B cell (primary cell): ENCODE results near the gene MET. TPM values are rescaled to one million over a fixed set of nuclear protein-coding genes. Genes with fewer than 3 reads are reported as not detected.

Experiments
- ATAC-seq: fragments of 200-7000 bp; cut with Tn5 transposase; one replicate; pipeline ENCODE4 v1.10.0; 2021; ENCODE audit warnings: low read depth, mild to moderate bottlenecking, moderate number of reproducible peaks, moderate library complexity
- CTCF ChIA-PET: fragments of 350-600 bp; sonication (Branson Sonifier 250); formaldehyde crosslinking; loops from one replicate; lab custom pipeline; 2021; ENCODE audit warnings: antibody characterized with exemption, inconsistent platforms; lab: Charles Lee
- POLR2A ChIA-PET: fragments of 350-600 bp; sonication (Branson Sonifier 250); formaldehyde crosslinking; loops from one replicate; lab custom pipeline; 2021; ENCODE audit warnings: antibody characterized with exemption; lab: Charles Lee
- DNase-seq: peaks from one replicate; pipeline ENCODE4 v3.0.0; 2013
- H2AFZ ChIP-seq: 2 replicates; pipeline ENCODE4 v1.6.1; 2012; ENCODE audit warnings: mild to moderate bottlenecking, low read depth, low read length; ENCODE audit not compliant: insufficient read depth, poor library complexity, severe bottlenecking
- H3K27ac ChIP-seq, 2 donors: 1 replicate in 1 of 2; 2 replicates in 1 of 2; pipeline ENCODE4 v1.5.1; 2012 to 2013; ENCODE audit warnings: low read length in 2 of 2, mild to moderate bottlenecking in 2 of 2, moderate library complexity in 1 of 2
- H3K27me3 ChIP-seq, 4 experiments: fragments of 200-600 bp in 1 of 4; sonication (generic) in 1 of 4; replicated peaks in 1 of 4; 1 replicate in 2 of 4; 2 replicates in 2 of 4; pipeline versions ENCODE4 v1.6.1 to v1.7.0; 2013 to 2016; ENCODE audit warnings: low read length in 3 of 4, mild to moderate bottlenecking in 2 of 4, mixed read lengths in 1 of 4, moderate library complexity in 1 of 4; ENCODE audit not compliant: insufficient read depth in 4 of 4, control insufficient read depth in 3 of 4; ENCODE audit errors: control extremely low read depth in 1 of 4
- H3K36me3 ChIP-seq, 2 experiments: replicated peaks in 1 of 2; 1 replicate in 1 of 2; 2 replicates in 1 of 2; pipeline versions ENCODE4 v1.6.1 to v1.7.1; 2013; ENCODE audit warnings: low read length in 1 of 2; ENCODE audit not compliant: insufficient read depth in 2 of 2, control insufficient read depth in 1 of 2; ENCODE audit errors: control extremely low read depth in 1 of 2, extremely low read depth in 1 of 2
- H3K4me1 ChIP-seq, 2 donors: fragments of 200-600 bp in 1 of 2; sonication (generic) in 1 of 2; 1 replicate in 1 of 2; 2 replicates in 1 of 2; pipeline versions ENCODE4 v1.5.1 to v1.6.1; 2013 to 2017; ENCODE audit warnings: low read length in 2 of 2; ENCODE audit not compliant: control insufficient read depth in 2 of 2, insufficient read depth in 2 of 2
- H3K4me2 ChIP-seq: replicated peaks from 2 replicates; pipeline ENCODE3; 2012; ENCODE audit warnings: mild to moderate bottlenecking, low read depth, low read length; ENCODE audit not compliant: poor library complexity, severe bottlenecking
- H3K4me3 ChIP-seq, 5 experiments: fragments of 200-600 bp in 1 of 5; sonication (generic) in 1 of 5; 1 replicate in 3 of 5; 2 replicates in 2 of 5; pipeline versions ENCODE4 v1.5.1 to v1.7.0; 2011 to 2016; ENCODE audit warnings: low read length in 4 of 5, mild to moderate bottlenecking in 4 of 5, low read depth in 2 of 5, control low read depth in 1 of 5, moderate library complexity in 1 of 5; ENCODE audit not compliant: insufficient read depth in 1 of 5; ENCODE audit errors: control extremely low read depth in 1 of 5, extremely low read depth in 1 of 5
- H3K79me2 ChIP-seq: fragments of 200-600 bp; sonication (generic); one replicate; pipeline ENCODE4 v1.6.0; 2016; ENCODE audit warnings: low read length; ENCODE audit not compliant: control insufficient read depth, insufficient read depth
- H3K9ac ChIP-seq: fragments of 200-600 bp; sonication (generic); 2 replicates; pipeline ENCODE4 v1.6.1; 2017; ENCODE audit warnings: mild to moderate bottlenecking, low read length, moderate library complexity
- H3K9me3 ChIP-seq, 3 donors: one replicate each; pipeline versions ENCODE4 v1.6.1 to v1.7.1; 2013; ENCODE audit warnings: low read length in 2 of 3; ENCODE audit not compliant: control insufficient read depth in 2 of 3, insufficient read depth in 1 of 3; ENCODE audit errors: control extremely low read depth in 1 of 3
- H4K20me1 ChIP-seq: 2 replicates; pipeline ENCODE4 v1.6.0; 2012; ENCODE audit warnings: mild to moderate bottlenecking, low read length; ENCODE audit not compliant: insufficient read depth, control insufficient read depth, poor library complexity, severe bottlenecking
- H3K27ac Mint-ChIP-seq: one replicate; pipeline ENCODE4 v1.8.0; 2021; ENCODE audit warnings: mixed read lengths
- H3K27me3 Mint-ChIP-seq: one replicate; pipeline ENCODE4 v1.8.0; 2021; ENCODE audit warnings: mixed read lengths
- H3K4me1 Mint-ChIP-seq: one replicate; pipeline ENCODE4 v1.8.0; 2021; ENCODE audit warnings: mixed read lengths
- H3K4me3 Mint-ChIP-seq: one replicate; pipeline ENCODE4 v1.8.0; 2021; ENCODE audit warnings: mixed read lengths
- H3K9me3 Mint-ChIP-seq: one replicate; pipeline ENCODE4 v1.8.0; 2022; ENCODE audit warnings: mixed read lengths; ENCODE audit not compliant: insufficient read depth
- EZH2 ChIP-seq: IDR thresholded peaks from 2 replicates; pipeline ENCODE4 v1.6.1; 2012; ENCODE audit warnings: borderline replicate concordance, low read depth, mild to moderate bottlenecking, moderate library complexity, low read length; ENCODE audit not compliant: insufficient read depth, poor library complexity, severe bottlenecking
- WGBS: methylation state at CpG from one replicate; pipeline ENCODE4 v1.1.5; 2013; ENCODE audit warnings: missing lambda C conversion rate; ENCODE audit not compliant: insufficient coverage; 5-methylcytosine and 5-hydroxymethylcytosine counted together
- intact Hi-C: fragments of 100-400 bp; cut with micrococcal nuclease; formaldehyde crosslinking; loops from one replicate; pipeline ENCODE4 v1.10.0; 2022
- polyA plus RNA-seq: library from polyadenylated mRNA; depleted of rRNA; stranded (reverse); fragments of >200 nt; gene quantifications from 2 replicates; pipeline ENCODE4 v1.2.3, GENCODE V29; 2012
- total RNA-seq, 2 donors: library from RNA; stranded (reverse); fragments of 120-200 nt in 1 of 2; gene quantifications; 1 replicate in 1 of 2; 2 replicates in 1 of 2; pipeline versions ENCODE4 v1.2.3 to v1.2.4, GENCODE V29; 2013 to 2022
- TF ChIP-seq, protein P1 (sequence below): fragments of 200-600 bp; IDR thresholded peaks from one replicate; pipeline ENCODE4 v1.8.0; 2022; ENCODE audit warnings: antibody characterized with exemption, mild to moderate bottlenecking

Gene MET
- total and polyA plus RNA-seq, 2 donors (not counting 1 experiment from before 2014, with no cell fraction given) = 0.03 to 0.59 TPM

DNA sequence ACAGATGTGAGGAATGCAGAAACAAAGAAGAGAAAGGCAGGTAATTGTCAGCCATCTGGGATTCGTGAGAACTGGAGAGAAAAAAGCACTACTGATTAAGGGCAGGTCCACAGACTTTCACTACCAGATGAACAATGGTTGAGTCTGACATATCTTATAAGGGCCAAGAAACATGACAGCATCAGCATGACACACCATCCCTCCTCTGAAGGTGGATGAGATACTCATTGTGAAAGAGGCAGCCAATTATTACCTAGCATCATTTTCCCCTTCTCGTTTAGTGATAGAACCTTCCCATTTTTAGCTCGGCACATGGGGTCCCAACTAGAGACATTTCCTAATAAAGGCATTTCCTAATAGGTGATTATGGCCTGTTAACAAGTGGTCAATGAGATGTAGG lies 19.2 kb upstream of the MET start:
- WGBS = 86% methylated on average over 1 of the region's 3 CpGs
- DNase-seq (no peak), ATAC-seq (no peak)
- Histone ChIP-seq H3K27ac (no peak overlapping the region), H2AFZ (no peak overlapping the region), H3K4me3 (no peak overlapping the region), H3K27me3 (peaks cover 0 to 8% (median 2%) of the 10 kb centered on the region in 4 experiments), H3K9me3 (no peaks in the 10 kb centered on the region), H4K20me1 (no peaks in the 10 kb centered on the region), H3K4me1 (no peaks in the 10 kb centered on the region), H3K79me2 (no peaks in the 10 kb centered on the region), H3K36me3 (no peaks in the 10 kb centered on the region), H3K4me2 (no peak overlapping the region), H3K9ac (no peak overlapping the region)
- intact Hi-C loops = no loop called here
- TF ChIP-seq, protein P1, sequence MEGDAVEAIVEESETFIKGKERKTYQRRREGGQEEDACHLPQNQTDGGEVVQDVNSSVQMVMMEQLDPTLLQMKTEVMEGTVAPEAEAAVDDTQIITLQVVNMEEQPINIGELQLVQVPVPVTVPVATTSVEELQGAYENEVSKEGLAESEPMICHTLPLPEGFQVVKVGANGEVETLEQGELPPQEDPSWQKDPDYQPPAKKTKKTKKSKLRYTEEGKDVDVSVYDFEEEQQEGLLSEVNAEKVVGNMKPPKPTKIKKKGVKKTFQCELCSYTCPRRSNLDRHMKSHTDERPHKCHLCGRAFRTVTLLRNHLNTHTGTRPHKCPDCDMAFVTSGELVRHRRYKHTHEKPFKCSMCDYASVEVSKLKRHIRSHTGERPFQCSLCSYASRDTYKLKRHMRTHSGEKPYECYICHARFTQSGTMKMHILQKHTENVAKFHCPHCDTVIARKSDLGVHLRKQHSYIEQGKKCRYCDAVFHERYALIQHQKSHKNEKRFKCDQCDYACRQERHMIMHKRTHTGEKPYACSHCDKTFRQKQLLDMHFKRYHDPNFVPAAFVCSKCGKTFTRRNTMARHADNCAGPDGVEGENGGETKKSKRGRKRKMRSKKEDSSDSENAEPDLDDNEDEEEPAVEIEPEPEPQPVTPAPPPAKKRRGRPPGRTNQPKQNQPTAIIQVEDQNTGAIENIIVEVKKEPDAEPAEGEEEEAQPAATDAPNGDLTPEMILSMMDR = no peak
- TF ChIP-seq EZH2 = no peak
- no peak overlapping the region for H3K27ac Mint-ChIP-seq
- no peak overlapping the region for H3K4me3 Mint-ChIP-seq
- ChIA-PET POLR2A (no interaction called here), CTCF (interaction anchor here (0.5 to 1.3 kb wide), 2 partner anchors 9 to 61 kb away, joined by 3 read pairs; no protein-coding TSS in a partner anchor)
- H3K4me1 Mint-ChIP-seq = no peaks in the 10 kb centered on the region
- H3K27me3 Mint-ChIP-seq = peaks cover 26% of the 10 kb centered on the region
- no peaks in the 10 kb centered on the region for H3K9me3 Mint-ChIP-seq

DNA sequence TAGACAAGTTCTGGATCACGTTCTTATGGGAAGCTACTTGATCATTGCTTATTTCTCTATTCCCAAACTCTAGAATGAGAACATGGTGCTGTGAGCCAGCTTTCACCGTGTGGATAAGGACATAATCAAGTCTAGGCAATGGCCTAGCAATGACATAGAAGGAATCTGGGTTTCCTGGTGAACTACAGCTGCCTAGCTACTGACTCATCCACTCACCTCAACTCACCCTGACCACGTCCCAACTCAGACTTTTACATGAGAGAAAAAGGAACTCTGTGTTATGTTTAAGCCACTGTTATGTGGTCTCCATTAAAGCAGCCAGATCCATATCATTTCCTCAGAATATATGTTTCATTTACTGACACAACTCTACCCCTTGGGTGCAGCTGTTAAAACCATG lies 18.8 kb upstream of the MET start:
- no CpG with 5 or more reads among the region's 3 CpGs for WGBS
- no peak overlapping the region for H3K4me2 ChIP-seq

More for the DNA sequence above, 18.8 kb upstream of the MET start:
- H3K79me2 ChIP-seq = no peaks in the 10 kb centered on the region
- Mint-ChIP-seq H3K4me3 (no peak overlapping the region), H3K9me3 (no peaks in the 10 kb centered on the region), H3K27ac (no peak overlapping the region), H3K27me3 (peaks cover 23% of the 10 kb centered on the region), H3K4me1 (no peaks in the 10 kb centered on the region)
- intact Hi-C loops = no loop called here
- H3K4me3 ChIP-seq = no peak overlapping the region
- no peaks in the 10 kb centered on the region for H4K20me1 ChIP-seq
- no peak for TF ChIP-seq EZH2
- ATAC-seq = no peak
- CTCF ChIA-PET = interaction anchor here (1.3 kb wide), 1 partner anchor 62 kb away, joined by 3 read pairs; no protein-coding TSS in a partner anchor
- H3K27ac ChIP-seq = no peak overlapping the region
- no peak overlapping the region for H2AFZ ChIP-seq
- POLR2A ChIA-PET = no interaction called here
- no peaks in the 10 kb centered on the region for H3K4me1 ChIP-seq
- no peaks in the 10 kb centered on the region for H3K36me3 ChIP-seq
- no peak overlapping the region for H3K9ac ChIP-seq
- H3K27me3 ChIP-seq = peaks cover 0 to 8% (median 1%) of the 10 kb centered on the region in 4 experiments
- no peaks in the 10 kb centered on the region for H3K9me3 ChIP-seq
- no peak for DNase-seq
